Measurements from ENCODE around the gene PRICKLE4. TPM values are rescaled to one million over a fixed set of nuclear protein-coding genes. Genes with fewer than 3 reads are reported as not detected.

Gene PRICKLE4
- total and polyA plus RNA-seq, 2 of the 8 experiments (the other 6 are each of a cell fraction or from before 2014, with no cell fraction given), result 0.32 to 1.4 TPM

- H4K5ac ChIP-seq (ENCODE audit: insufficient read length, low read depth, low read length), result no peak overlapping the region
- H2AFZ ChIP-seq (ENCODE audit: low read length), result no peak overlapping the region
- no peak overlapping the region for H2BK15ac ChIP-seq (ENCODE audit: low read length)
- no peak overlapping the region for H4K91ac ChIP-seq (replicated peaks; ENCODE audit: insufficient read length, low read length)
- H3K23me2 ChIP-seq (ENCODE audit: low read depth, low read length), result no peaks in the 10 kb centered on the region
- H2BK120ac ChIP-seq (replicated peaks; ENCODE audit: low read depth, low read length), result no peak overlapping the region
- no peak overlapping the region for H4K8ac ChIP-seq (ENCODE audit: extremely low read depth, insufficient read depth, low read length)
- no peak overlapping the region for H2AK5ac ChIP-seq (ENCODE audit: low read depth, low read length)
- no peak overlapping the region for H2BK12ac ChIP-seq (ENCODE audit: low read depth, low read length)
- no peak for FAIRE-seq
- POLR2A ChIA-PET (ENCODE audit: partially characterized antibody), result interaction anchor here (0.6 kb wide), 1 partner anchor 347 kb away, joined by 3 read pairs; no protein-coding TSS in a partner anchor
- H2BK20ac ChIP-seq (ENCODE audit: low read length), result no peak overlapping the region
- no peak overlapping the region for H2BK5ac ChIP-seq (ENCODE audit: low read depth, low read length)
- H3K18ac ChIP-seq (ENCODE audit: extremely low read depth, low read length), result no peak overlapping the region
- DNase-seq (ENCODE audit: low read depth in 1 of 2, low spot score in 2 of 2), result no peak
- H4K20me1 ChIP-seq (replicated peaks in 1 of 2; ENCODE audit: control insufficient read depth in 1 of 2, insufficient read depth in 2 of 2, low read length in 2 of 2), result no peaks in the 10 kb centered on the region
- no peak overlapping the region for H3K27ac ChIP-seq (ENCODE audit: low read depth, low read length)
- H3K27me3 ChIP-seq (replicated peaks in 1 of 4; ENCODE audit: control insufficient read depth in 3 of 4, extremely low read depth in 1 of 4, insufficient read depth in 3 of 4, low read length in 3 of 4), result no peaks in the 10 kb centered on the region
- 82% methylated on average over 4 of the region's 4 CpGs; no CpG with 5 or more reads in 1 of the 2 experiments for WGBS, 2 experiments (ENCODE audit: extremely low coverage in 1 of 2, insufficient coverage in 1 of 2, insufficient read length in 1 of 2, insufficient replicate concordance in 2 of 2, low coverage in 1 of 2, low lambda C conversion rate in 2 of 2, missing lambda C conversion rate in 1 of 2)
- H3K4me3 ChIP-seq (ENCODE audit: extremely low read depth in 1 of 4, insufficient read depth in 2 of 4, low read depth in 3 of 4, low read length in 4 of 4), result no peak overlapping the region
- no peaks in the 10 kb centered on the region for H3K79me1 ChIP-seq (ENCODE audit: low read depth, low read length)
- CTCF ChIA-PET (ENCODE audit: partially characterized antibody), result interaction anchor here (1.0 to 2.0 kb wide), 5 partner anchors 8 to 49 kb away, joined by 3 to 6 read pairs (median 4); partner anchors contain the start of gene PGC
- H3K23ac ChIP-seq (ENCODE audit: insufficient read length), result no peak overlapping the region
- no peak overlapping the region for H3K4ac ChIP-seq (replicated peaks; ENCODE audit: insufficient read length, low read depth, low read length)
- no peak overlapping the region for H3K14ac ChIP-seq (ENCODE audit: insufficient read length)
- no peaks in the 10 kb centered on the region for H3K79me2 ChIP-seq (ENCODE audit: control insufficient read depth in 1 of 2, insufficient read depth in 2 of 2, low read length in 2 of 2)
- H3K56ac ChIP-seq (replicated peaks; ENCODE audit: insufficient read length, low read depth, low read length), result no peak overlapping the region
- H3K9ac ChIP-seq (replicated peaks in 1 of 4; ENCODE audit: extremely low read depth in 1 of 4, low read depth in 3 of 4, low read length in 3 of 4), result no peak overlapping the region
- H3K4me2 ChIP-seq (ENCODE audit: insufficient read depth in 1 of 2, low read depth in 2 of 2, low read length in 2 of 2), result no peak overlapping the region
- H3K9me3 ChIP-seq (ENCODE audit: insufficient read depth in 2 of 2, low read depth in 1 of 2, low read length in 1 of 2), result no peaks in the 10 kb centered on the region
- no peaks in the 10 kb centered on the region for H3K36me3 ChIP-seq (ENCODE audit: control insufficient read depth in 2 of 4, insufficient read depth in 4 of 4, low read length in 3 of 4)
- peaks cover 0 to 3% (median 0%) of the 10 kb centered on the region in 4 experiments; a peak in 2 of 7 replicates for H3K4me1 ChIP-seq (replicated peaks in 1 of 4; ENCODE audit: control insufficient read depth in 3 of 4, insufficient read depth in 4 of 4, low read length in 3 of 4)
- TF ChIP-seq SP4 (IDR thresholded peaks at IDR 0.05; ENCODE audit: low read length), result no peak
- no peak for TF ChIP-seq SIX5 (IDR thresholded peaks at IDR 0.05; ENCODE audit: low read depth, low read length)
- TF ChIP-seq RXRA (IDR thresholded peaks at IDR 0.05; ENCODE audit: insufficient read depth, low read depth, low read length), result no peak
- TF ChIP-seq KDM5A (IDR thresholded peaks at IDR 0.05; ENCODE audit: low read length), result no peak
- TF ChIP-seq BCL11A (IDR thresholded peaks at IDR 0.05; ENCODE audit: low read depth in 2 of 2, low read length in 2 of 2), result no peak
- TF ChIP-seq EP300 (IDR thresholded peaks at IDR 0.05; ENCODE audit: borderline replicate concordance in 1 of 2, low read depth in 2 of 2, low read length in 2 of 2), result no peak
- no peak for TF ChIP-seq EGR1 (IDR thresholded peaks at IDR 0.05; ENCODE audit: borderline replicate concordance, low read depth, low read length)
- no peak for TF ChIP-seq CBX5 (IDR thresholded peaks at IDR 0.05; ENCODE audit: low read depth, low read length)
- TF ChIP-seq SRF (IDR thresholded peaks at IDR 0.05; ENCODE audit: low read depth, low read length), result no peak
- no peak for TF ChIP-seq SUZ12 (IDR thresholded peaks at IDR 0.05; ENCODE audit: low read length)
- no peak for TF ChIP-seq RNF2 (IDR thresholded peaks at IDR 0.05; ENCODE audit: borderline replicate concordance, low read depth, low read length, missing control alignments, poor library complexity, severe bottlenecking)
- no peak for TF ChIP-seq SIN3A (conservative IDR thresholded peaks at IDR 0.05 in 1 of 2, IDR thresholded peaks at IDR 0.05 in 1 of 2; ENCODE audit: low read depth in 1 of 2, low read length in 2 of 2)
- TF ChIP-seq ATF3 (IDR thresholded peaks at IDR 0.05; ENCODE audit: insufficient read depth, low read depth, low read length), result no peak
Measured at GRCh38 chr6:41755895-41756294, 24.7 kb upstream of the PRICKLE4 start.
